ENCODE data around the gene CPNE2. TPM values are rescaled to one million over a fixed set of nuclear protein-coding genes. Genes with fewer than 3 reads are reported as not detected.

The CPNE2 gene
- total RNA-seq, 1 donor from 2014 or later, result 40.3 TPM

DNA sequence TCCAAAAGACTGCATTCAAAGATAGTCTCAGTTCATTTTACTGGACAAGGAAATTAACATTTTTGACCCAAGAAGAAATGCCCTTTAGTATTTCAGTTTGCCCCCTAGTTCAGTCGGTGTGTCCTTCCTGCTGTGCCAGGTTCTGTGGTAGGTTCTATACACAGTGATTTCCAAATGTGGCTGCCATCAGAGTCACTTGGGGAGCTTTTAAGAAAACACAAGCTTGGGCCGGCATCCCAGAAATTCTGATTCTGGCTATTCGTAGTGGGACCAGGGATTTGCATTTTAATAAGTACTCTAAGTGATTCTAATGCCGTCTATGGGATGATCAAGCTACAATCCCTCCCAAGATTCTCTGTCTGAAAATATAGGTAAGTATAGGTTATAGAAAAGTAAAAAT is 103.9 kb downstream of the CPNE2 start:
- no peaks in the 10 kb centered on the region for H3K36me3 ChIP-seq
- TF ChIP-seq POLR2A (IDR thresholded peaks at IDR 0.05) (no peak), POLR2AphosphoS5 (IDR thresholded peaks at IDR 0.05; ENCODE audit: insufficient read depth in 1 of 2, low read depth in 1 of 2) (no peak)
- TF ChIP-seq, protein P1, sequence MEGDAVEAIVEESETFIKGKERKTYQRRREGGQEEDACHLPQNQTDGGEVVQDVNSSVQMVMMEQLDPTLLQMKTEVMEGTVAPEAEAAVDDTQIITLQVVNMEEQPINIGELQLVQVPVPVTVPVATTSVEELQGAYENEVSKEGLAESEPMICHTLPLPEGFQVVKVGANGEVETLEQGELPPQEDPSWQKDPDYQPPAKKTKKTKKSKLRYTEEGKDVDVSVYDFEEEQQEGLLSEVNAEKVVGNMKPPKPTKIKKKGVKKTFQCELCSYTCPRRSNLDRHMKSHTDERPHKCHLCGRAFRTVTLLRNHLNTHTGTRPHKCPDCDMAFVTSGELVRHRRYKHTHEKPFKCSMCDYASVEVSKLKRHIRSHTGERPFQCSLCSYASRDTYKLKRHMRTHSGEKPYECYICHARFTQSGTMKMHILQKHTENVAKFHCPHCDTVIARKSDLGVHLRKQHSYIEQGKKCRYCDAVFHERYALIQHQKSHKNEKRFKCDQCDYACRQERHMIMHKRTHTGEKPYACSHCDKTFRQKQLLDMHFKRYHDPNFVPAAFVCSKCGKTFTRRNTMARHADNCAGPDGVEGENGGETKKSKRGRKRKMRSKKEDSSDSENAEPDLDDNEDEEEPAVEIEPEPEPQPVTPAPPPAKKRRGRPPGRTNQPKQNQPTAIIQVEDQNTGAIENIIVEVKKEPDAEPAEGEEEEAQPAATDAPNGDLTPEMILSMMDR (IDR thresholded peaks at IDR 0.05), result no peak
- no peak overlapping the region for H3K27ac ChIP-seq
- H3K4me3 ChIP-seq, result no peak overlapping the region
- intact Hi-C loops (cut with DNase I), result no loop called here
- peaks cover 33% of the 10 kb centered on the region for H3K4me1 ChIP-seq
- DNase-seq (ENCODE audit: extremely low spot score in 2 of 2), result no peak
- H3K9me3 ChIP-seq, result no peaks in the 10 kb centered on the region
- H3K27me3 ChIP-seq, result no peaks in the 10 kb centered on the region

DNA sequence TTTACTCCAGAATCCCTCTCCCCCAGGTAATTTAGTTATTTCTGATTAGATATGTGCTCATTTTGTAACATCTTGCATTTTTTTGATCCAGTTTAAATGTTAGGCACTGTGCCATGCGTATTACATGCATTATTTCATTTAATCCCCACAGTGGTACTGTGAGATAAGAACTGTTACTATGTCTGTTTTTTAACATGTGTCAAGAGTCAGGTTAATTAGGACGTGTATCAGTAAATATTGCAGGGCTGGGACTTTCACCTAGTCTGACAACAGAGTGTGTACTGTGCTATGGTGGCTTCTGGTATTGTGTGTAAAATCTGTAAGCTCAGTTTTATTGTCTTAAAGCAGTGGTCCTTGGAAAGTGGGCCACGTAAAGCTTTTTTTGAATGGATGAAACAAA is 104.4 kb downstream of the CPNE2 start:
- TF ChIP-seq POLR2A (IDR thresholded peaks at IDR 0.05), result no peak
- TF ChIP-seq, protein P1 (IDR thresholded peaks at IDR 0.05), result no peak
- TF ChIP-seq POLR2AphosphoS5 (IDR thresholded peaks at IDR 0.05; ENCODE audit: insufficient read depth in 1 of 2, low read depth in 1 of 2), result no peak
- Histone ChIP-seq H3K27me3 (no peaks in the 10 kb centered on the region), H3K4me1 (peaks cover 33% of the 10 kb centered on the region), H3K4me3 (no peak overlapping the region), H3K36me3 (no peaks in the 10 kb centered on the region), H3K9me3 (no peaks in the 10 kb centered on the region), H3K27ac (no peak overlapping the region)
- no peak for DNase-seq (ENCODE audit: extremely low spot score in 2 of 2)
- intact Hi-C loops (cut with DNase I), result no loop called here

Other genes with a start within 250 kb of the CPNE2 start
- not detected for gene SLC12A3, start 227.4 kb upstream of the CPNE2 start, total RNA-seq
- gene HERPUD1, start 160.4 kb upstream of the CPNE2 start, total RNA-seq, result 97.7 TPM
- gene CETP, start 130.6 kb upstream of the CPNE2 start, total RNA-seq, result not detected
- gene NLRC5, start 103.0 kb upstream of the CPNE2 start, total RNA-seq, result 114 TPM
- gene PSME3IP1, start 93.5 kb downstream of the CPNE2 start, total RNA-seq, result 70.5 TPM
- 37.6 TPM for gene RSPRY1, start 93.7 kb downstream of the CPNE2 start, total RNA-seq
- gene ARL2BP, start 152.7 kb downstream of the CPNE2 start, total RNA-seq, result 44.7 TPM
- gene PLLP, start 192.1 kb downstream of the CPNE2 start, total RNA-seq, result 44.0 TPM

Measured in vagina (tissue), 2 donors.